ENCODE results near the gene LRP1B. TPM values are rescaled to one million over a fixed set of nuclear protein-coding genes. Genes with fewer than 3 reads are reported as not detected.

Gene LRP1B
- total and polyA plus RNA-seq, 2 donors (not counting 1 experiment from before 2014, with no cell fraction given), result not detected

- intact Hi-C loops (cut with micrococcal nuclease), result no loop called here
- Histone ChIP-seq H3K27me3 (replicated peaks in 1 of 4; ENCODE audit: control extremely low read depth in 1 of 4, control insufficient read depth in 3 of 4, insufficient read depth in 4 of 4, low read length in 3 of 4) (no peaks in the 10 kb centered on the region), H2AFZ (ENCODE audit: insufficient read depth, low read depth, low read length, poor library complexity, severe bottlenecking) (no peak overlapping the region), H3K9ac (ENCODE audit: low read length) (no peak overlapping the region), H3K4me2 (replicated peaks; ENCODE audit: low read depth, low read length, poor library complexity, severe bottlenecking) (no peak overlapping the region), H3K4me1 (ENCODE audit: control insufficient read depth in 2 of 2, insufficient read depth in 2 of 2, low read length in 2 of 2) (no peaks in the 10 kb centered on the region), H3K9me3 (ENCODE audit: control extremely low read depth in 1 of 3, control insufficient read depth in 2 of 3, insufficient read depth in 1 of 3, low read length in 2 of 3) (no peaks in the 10 kb centered on the region), H4K20me1 (ENCODE audit: control insufficient read depth, insufficient read depth, low read length, poor library complexity, severe bottlenecking) (no peaks in the 10 kb centered on the region), H3K79me2 (ENCODE audit: control insufficient read depth, insufficient read depth, low read length) (no peaks in the 10 kb centered on the region), H3K36me3 (replicated peaks in 1 of 2; ENCODE audit: control extremely low read depth in 1 of 2, control insufficient read depth in 1 of 2, extremely low read depth in 1 of 2, insufficient read depth in 2 of 2, low read length in 1 of 2) (no peaks in the 10 kb centered on the region), H3K4me3 (ENCODE audit: control extremely low read depth in 1 of 5, extremely low read depth in 1 of 5, insufficient read depth in 1 of 5, low read depth in 2 of 5, low read length in 4 of 5) (no peak overlapping the region), H3K27ac (ENCODE audit: low read length in 2 of 2) (no peak overlapping the region)
- Mint-ChIP-seq H3K27me3 (no peaks in the 10 kb centered on the region), H3K27ac (no peak overlapping the region), H3K4me1 (no peaks in the 10 kb centered on the region), H3K4me3 (no peak overlapping the region), H3K9me3 (ENCODE audit: insufficient read depth) (no peaks in the 10 kb centered on the region)
- ChIA-PET CTCF (no interaction called here), POLR2A (no interaction called here)
- TF ChIP-seq EZH2 (IDR thresholded peaks at IDR 0.05; ENCODE audit: borderline replicate concordance, insufficient read depth, low read depth, low read length, poor library complexity, severe bottlenecking) (no peak), CTCF (IDR thresholded peaks at IDR 0.05) (no peak)
- ATAC-seq (ENCODE audit: low read depth) (no peak), DNase-seq (no peak)
- WGBS (ENCODE audit: insufficient coverage), result no CpG with 5 or more reads among the region's 1 CpG
These were observed 1393.8 kb downstream of the LRP1B start for GRCh38 chr2:140737006-140737405.

GRCh38 chr2:140734992-140735391, 1395.8 kb downstream of the LRP1B start:
- Mint-ChIP-seq H3K4me3 (no peak overlapping the region), H3K27me3 (no peaks in the 10 kb centered on the region), H3K9me3 (ENCODE audit: insufficient read depth) (no peaks in the 10 kb centered on the region), H3K4me1 (no peaks in the 10 kb centered on the region), H3K27ac (no peak overlapping the region)
- no peak for ATAC-seq (ENCODE audit: low read depth)
- intact Hi-C loops (cut with micrococcal nuclease), result no loop called here
- H4K20me1 ChIP-seq (ENCODE audit: control insufficient read depth, insufficient read depth, low read length, poor library complexity, severe bottlenecking), result no peaks in the 10 kb centered on the region
- no peak for TF ChIP-seq EZH2 (IDR thresholded peaks at IDR 0.05; ENCODE audit: borderline replicate concordance, insufficient read depth, low read depth, low read length, poor library complexity, severe bottlenecking)
- no peak for TF ChIP-seq CTCF (IDR thresholded peaks at IDR 0.05)
- H3K9ac ChIP-seq (ENCODE audit: low read length), result no peak overlapping the region
- DNase-seq, result no peak
- no peak overlapping the region for H3K27ac ChIP-seq (ENCODE audit: low read length in 2 of 2)
- H3K79me2 ChIP-seq (ENCODE audit: control insufficient read depth, insufficient read depth, low read length), result no peaks in the 10 kb centered on the region
- H3K9me3 ChIP-seq (ENCODE audit: control extremely low read depth in 1 of 3, control insufficient read depth in 2 of 3, insufficient read depth in 1 of 3, low read length in 2 of 3), result no peaks in the 10 kb centered on the region
- CTCF ChIA-PET, result no interaction called here
- WGBS (ENCODE audit: insufficient coverage), result 79% methylated on average over 2 of the region's 3 CpGs
- H3K4me1 ChIP-seq (ENCODE audit: control insufficient read depth in 2 of 2, insufficient read depth in 2 of 2, low read length in 2 of 2), result no peaks in the 10 kb centered on the region
- H3K4me3 ChIP-seq (ENCODE audit: control extremely low read depth in 1 of 5, extremely low read depth in 1 of 5, insufficient read depth in 1 of 5, low read depth in 2 of 5, low read length in 4 of 5), result no peak overlapping the region
- H3K36me3 ChIP-seq (replicated peaks in 1 of 2; ENCODE audit: control extremely low read depth in 1 of 2, control insufficient read depth in 1 of 2, extremely low read depth in 1 of 2, insufficient read depth in 2 of 2, low read length in 1 of 2), result no peaks in the 10 kb centered on the region
- POLR2A ChIA-PET, result no interaction called here
- no peak overlapping the region for H2AFZ ChIP-seq (ENCODE audit: insufficient read depth, low read depth, low read length, poor library complexity, severe bottlenecking)
- no peaks in the 10 kb centered on the region for H3K27me3 ChIP-seq (replicated peaks in 1 of 4; ENCODE audit: control extremely low read depth in 1 of 4, control insufficient read depth in 3 of 4, insufficient read depth in 4 of 4, low read length in 3 of 4)
- no peak overlapping the region for H3K4me2 ChIP-seq (replicated peaks; ENCODE audit: low read depth, low read length, poor library complexity, severe bottlenecking)
